Kidney capillary endothelial cell (primary cell): ENCODE measurements around the gene TCP11L2.
"Not testable (repeated sequence)": the region's sequence is repeated elsewhere in the genome, so short reads cannot be mapped to it uniquely, and the experiment has no call there.

Source experiments
- DNase-seq: peaks from one replicate; pipeline ENCODE4 v3.0.0-alpha.2; 2018; ENCODE audit warnings: low spot score

The TCP11L2 gene

GRCh38 chr12:106284358-106285105 lies 18.0 kb upstream of the TCP11L2 start:
- peak; percentile 47 for DNase-seq

GRCh38 chr12:106285982-106286381 lies 16.6 kb upstream of the TCP11L2 start:
- no peak for DNase-seq

- not testable (repeated sequence) for DNase-seq
Measured at GRCh38 chr12:106286576-106287162, 15.9 kb upstream of the TCP11L2 start.

- no peak for DNase-seq
Measured at GRCh38 chr12:106287364-106287763, 15.2 kb upstream of the TCP11L2 start.

GRCh38 chr12:106288101-106288493 lies 14.4 kb upstream of the TCP11L2 start:
- no peak for DNase-seq

GRCh38 chr12:106288494-106289195 lies 13.9 kb upstream of the TCP11L2 start:
- DNase-seq = peak; percentile 69

- no peak for DNase-seq
Measured at GRCh38 chr12:106289196-106289681, 13.3 kb upstream of the TCP11L2 start.

- DNase-seq = no peak
Measured at GRCh38 chr12:106290666-106291065, 11.9 kb upstream of the TCP11L2 start.

GRCh38 chr12:106291342-106291741 lies 11.2 kb upstream of the TCP11L2 start:
- no peak for DNase-seq

GRCh38 chr12:106292339-106292738 lies 10.2 kb upstream of the TCP11L2 start:
- DNase-seq = no peak

GRCh38 chr12:106296179-106296877 lies 6.2 kb upstream of the TCP11L2 start:
- peak; percentile 50 for DNase-seq

GRCh38 chr12:106297075-106297474 lies 5.5 kb upstream of the TCP11L2 start:
- no peak for DNase-seq

GRCh38 chr12:106297681-106298080 lies 4.9 kb upstream of the TCP11L2 start:
- DNase-seq = no peak

- DNase-seq = no peak
Measured at GRCh38 chr12:106299202-106299774, 3.2 kb upstream of the TCP11L2 start.

- DNase-seq = peak; percentile 59
Measured at GRCh38 chr12:106300761-106301160, 1.8 kb upstream of the TCP11L2 start.

- no peak for DNase-seq
Measured at GRCh38 chr12:106301241-106301610, 1.3 kb upstream of the TCP11L2 start.

GRCh38 chr12:106301611-106302321 lies 767 bp upstream of the TCP11L2 start:
- DNase-seq = peak; percentile 36

- peak; percentile 45 for DNase-seq
Measured at GRCh38 chr12:106303202-106303820, 778 bp downstream of the TCP11L2 start.

GRCh38 chr12:106304001-106304421 lies 1.5 kb downstream of the TCP11L2 start:
- no peak for DNase-seq

- DNase-seq = no peak
Measured at GRCh38 chr12:106304797-106305196, 2.3 kb downstream of the TCP11L2 start.

GRCh38 chr12:106305376-106305775 lies 2.8 kb downstream of the TCP11L2 start:
- DNase-seq = no peak
